BE2C (cell line): ENCODE measurements around the gene MAMDC2.

Experiments
- DNase-seq: peaks from one replicate; pipeline ENCODE4 v3.0.0-alpha.2; 2020
- H3K27me3 ChIP-seq: fragments of 250-450 bp; sonication (Bioruptor Pico); 2 replicates; pipeline ENCODE4 v1.5.1; 2020; ENCODE audit warnings: mild to moderate bottlenecking
- H3K36me3 ChIP-seq: fragments of 250-450 bp; sonication (Bioruptor Pico); 2 replicates; pipeline ENCODE4 v1.5.1; 2020; ENCODE audit warnings: mild to moderate bottlenecking
- H3K4me1 ChIP-seq: fragments of 250-450 bp; sonication (Bioruptor Pico); 2 replicates; pipeline ENCODE4 v1.5.1; 2020
- H3K4me3 ChIP-seq: 2 replicates; pipeline ENCODE4 v1.5.1; 2011; ENCODE audit warnings: low read depth, low read length
- H3K9me3 ChIP-seq: fragments of 250-450 bp; sonication (Bioruptor Pico); 2 replicates; pipeline ENCODE4 v1.5.1; 2020
- TF ChIP-seq, protein P1 (sequence below): IDR thresholded peaks from 2 replicates; pipeline ENCODE4 v1.5.1; 2012; ENCODE audit warnings: mild to moderate bottlenecking, low read depth, low read length

MAMDC2 gene

DNA sequence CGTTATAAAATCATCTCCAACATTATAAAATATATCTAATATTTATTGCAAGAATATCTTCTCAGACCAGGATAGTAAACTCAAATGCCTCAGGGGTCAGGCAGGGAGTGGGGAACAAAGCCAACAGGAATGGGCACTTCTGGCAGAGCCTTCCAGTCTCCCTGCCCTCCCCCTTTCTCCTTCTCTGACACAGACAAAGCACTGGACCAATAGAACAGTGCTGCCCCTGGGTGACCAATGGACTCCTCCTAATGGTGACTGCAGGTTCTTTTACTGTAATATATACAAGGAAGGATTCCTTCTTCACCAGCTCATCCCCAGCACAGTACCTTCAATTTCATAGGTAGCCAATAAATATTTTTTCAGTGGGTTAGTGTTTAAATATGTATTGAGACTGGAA, 31.1 kb upstream of the MAMDC2 start:
- H3K4me1 ChIP-seq, result no peaks in the 10 kb centered on the region

DNA sequence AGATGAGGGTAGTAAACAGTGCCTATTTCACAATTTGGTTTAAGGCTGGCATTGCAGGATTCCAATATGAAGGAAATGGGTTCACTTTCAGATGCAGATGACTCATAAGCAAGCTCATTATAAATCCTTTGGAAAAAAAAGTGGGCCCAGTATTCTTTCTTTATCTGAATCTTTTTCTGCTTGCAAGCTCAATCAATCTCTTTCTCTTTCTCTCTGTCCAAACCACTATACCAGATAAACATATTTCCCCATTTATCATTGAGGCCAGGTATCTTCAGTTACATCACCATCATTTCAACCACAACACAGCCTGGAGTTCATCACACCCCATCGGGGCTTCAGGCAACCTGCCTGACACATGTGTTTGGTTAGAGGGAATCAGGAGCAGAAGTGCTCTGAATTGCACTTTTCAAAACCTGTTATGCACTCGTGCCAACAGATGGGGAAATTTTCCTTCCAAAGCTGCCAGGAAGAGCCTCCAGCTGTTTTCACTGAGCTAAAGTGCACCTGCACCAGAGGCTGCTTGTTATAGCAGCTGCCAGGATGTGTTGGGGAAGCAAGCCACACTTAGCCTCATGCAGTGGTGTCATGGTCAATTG, 30.0 kb upstream of the MAMDC2 start:
- Histone ChIP-seq H3K27me3 (no peaks in the 10 kb centered on the region), H3K4me3 (no peak overlapping the region), H3K9me3 (no peaks in the 10 kb centered on the region), H3K4me1 (no peaks in the 10 kb centered on the region), H3K36me3 (no peaks in the 10 kb centered on the region)
- no peak for DNase-seq
- TF ChIP-seq, protein P1, sequence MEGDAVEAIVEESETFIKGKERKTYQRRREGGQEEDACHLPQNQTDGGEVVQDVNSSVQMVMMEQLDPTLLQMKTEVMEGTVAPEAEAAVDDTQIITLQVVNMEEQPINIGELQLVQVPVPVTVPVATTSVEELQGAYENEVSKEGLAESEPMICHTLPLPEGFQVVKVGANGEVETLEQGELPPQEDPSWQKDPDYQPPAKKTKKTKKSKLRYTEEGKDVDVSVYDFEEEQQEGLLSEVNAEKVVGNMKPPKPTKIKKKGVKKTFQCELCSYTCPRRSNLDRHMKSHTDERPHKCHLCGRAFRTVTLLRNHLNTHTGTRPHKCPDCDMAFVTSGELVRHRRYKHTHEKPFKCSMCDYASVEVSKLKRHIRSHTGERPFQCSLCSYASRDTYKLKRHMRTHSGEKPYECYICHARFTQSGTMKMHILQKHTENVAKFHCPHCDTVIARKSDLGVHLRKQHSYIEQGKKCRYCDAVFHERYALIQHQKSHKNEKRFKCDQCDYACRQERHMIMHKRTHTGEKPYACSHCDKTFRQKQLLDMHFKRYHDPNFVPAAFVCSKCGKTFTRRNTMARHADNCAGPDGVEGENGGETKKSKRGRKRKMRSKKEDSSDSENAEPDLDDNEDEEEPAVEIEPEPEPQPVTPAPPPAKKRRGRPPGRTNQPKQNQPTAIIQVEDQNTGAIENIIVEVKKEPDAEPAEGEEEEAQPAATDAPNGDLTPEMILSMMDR, result no peak

More for the DNA sequence above, 31.1 kb upstream of the MAMDC2 start:
- Histone ChIP-seq H3K9me3 (no peaks in the 10 kb centered on the region), H3K36me3 (no peaks in the 10 kb centered on the region), H3K27me3 (no peaks in the 10 kb centered on the region), H3K4me3 (no peak overlapping the region)
- no peak for DNase-seq
- TF ChIP-seq, protein P1, result no peak

DNA sequence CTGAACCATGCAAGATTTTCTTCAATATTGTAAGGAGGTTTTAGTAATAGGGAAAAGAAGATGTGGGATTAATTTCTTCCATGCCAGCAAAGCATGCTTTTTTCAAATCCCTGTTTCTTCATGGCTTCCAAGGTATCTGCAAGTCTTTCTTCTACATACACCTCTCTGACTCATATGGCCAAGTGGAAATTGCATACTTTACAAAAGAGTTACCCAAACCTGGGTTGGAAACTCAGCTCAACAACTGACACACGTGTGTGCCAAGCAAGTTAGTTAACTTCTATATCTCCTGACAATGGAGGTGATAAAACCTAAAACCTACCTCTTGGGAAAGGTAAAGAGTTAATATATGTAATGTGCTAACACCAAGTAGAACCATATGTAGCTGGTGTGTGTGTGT, 28.5 kb upstream of the MAMDC2 start:
- DNase-seq, result no peak
- H3K4me1 ChIP-seq, result no peaks in the 10 kb centered on the region
- TF ChIP-seq, protein P1, result no peak
- H3K4me3 ChIP-seq, result no peak overlapping the region
- no peaks in the 10 kb centered on the region for H3K9me3 ChIP-seq
- H3K36me3 ChIP-seq, result no peaks in the 10 kb centered on the region
- H3K27me3 ChIP-seq, result no peaks in the 10 kb centered on the region

DNA sequence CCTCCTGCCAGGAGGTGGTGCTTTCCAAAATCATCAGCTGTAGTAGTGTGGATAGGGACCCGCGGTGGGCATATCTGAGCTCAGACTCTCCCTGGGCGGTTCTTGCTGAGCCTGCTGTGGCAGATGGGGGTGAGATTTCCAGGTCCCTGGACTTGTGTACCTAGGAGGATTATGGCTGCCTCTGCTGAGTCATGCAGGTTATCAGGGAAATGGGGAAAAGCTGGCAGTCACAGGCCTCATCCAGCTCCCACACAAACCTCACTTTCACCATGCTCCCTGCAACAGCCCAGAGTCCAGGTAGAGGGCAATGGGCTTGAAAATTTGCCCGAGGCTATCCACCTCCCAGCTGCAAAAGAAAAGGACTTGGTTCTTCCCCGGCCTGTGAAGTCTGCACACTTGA, 23.4 kb upstream of the MAMDC2 start:
- H3K4me3 ChIP-seq, result no peak overlapping the region
- H3K9me3 ChIP-seq, result no peaks in the 10 kb centered on the region
- TF ChIP-seq, protein P1, result no peak
- no peaks in the 10 kb centered on the region for H3K27me3 ChIP-seq
- no peaks in the 10 kb centered on the region for H3K4me1 ChIP-seq
- no peaks in the 10 kb centered on the region for H3K36me3 ChIP-seq
- no peak for DNase-seq

DNA sequence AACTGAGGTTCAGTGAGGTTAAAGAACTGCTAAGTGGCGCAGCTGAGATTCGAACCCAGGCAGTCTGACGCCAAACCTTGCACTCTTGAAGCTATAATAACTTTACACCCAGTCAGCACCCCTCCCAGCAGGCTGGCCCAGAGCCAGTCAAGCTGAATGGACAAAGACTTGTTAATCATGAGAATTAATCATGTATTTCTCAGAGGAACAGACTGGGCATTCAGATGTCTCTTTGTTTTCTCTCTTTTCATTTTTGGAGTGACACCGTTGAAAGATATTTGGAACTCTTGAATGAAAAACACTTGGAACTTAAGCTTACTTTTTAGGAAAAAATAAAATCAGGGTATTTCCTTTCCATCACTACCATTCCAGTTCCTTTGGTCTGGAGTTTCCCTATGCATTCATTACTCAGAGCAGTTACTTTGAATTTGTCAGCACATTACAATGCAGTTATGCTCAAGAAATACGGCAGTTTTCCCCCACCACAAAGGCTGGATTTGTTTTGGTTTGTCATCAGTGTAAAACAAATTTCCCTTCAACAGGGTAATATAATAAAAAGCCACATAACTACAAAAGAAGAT, 22.6 kb upstream of the MAMDC2 start:
- no peaks in the 10 kb centered on the region for H3K36me3 ChIP-seq
- no peaks in the 10 kb centered on the region for H3K27me3 ChIP-seq
- TF ChIP-seq, protein P1, result no peak
- no peaks in the 10 kb centered on the region for H3K9me3 ChIP-seq
- no peak overlapping the region for H3K4me3 ChIP-seq
- no peak for DNase-seq
- H3K4me1 ChIP-seq, result no peaks in the 10 kb centered on the region

DNA sequence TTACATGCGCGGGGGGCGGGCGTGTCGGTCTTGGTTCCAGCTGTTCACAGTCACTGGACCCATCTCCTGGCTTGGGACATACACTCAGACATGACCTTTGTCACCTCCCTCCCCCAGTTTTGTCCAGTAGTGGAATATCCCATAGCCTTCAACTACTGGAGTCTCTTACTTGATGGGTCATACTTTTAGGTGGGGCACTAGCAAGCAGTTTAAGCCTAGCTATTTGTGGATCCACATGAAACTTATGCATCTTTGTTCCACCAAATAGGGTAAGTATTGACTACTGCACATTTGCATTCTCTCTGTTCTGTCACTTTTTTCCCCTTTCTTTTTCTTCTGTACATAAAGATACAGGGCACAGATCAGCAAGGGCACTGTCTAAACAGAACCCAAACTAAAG, 15.4 kb upstream of the MAMDC2 start:
- Histone ChIP-seq H3K36me3 (no peaks in the 10 kb centered on the region), H3K27me3 (peaks cover 4% of the 10 kb centered on the region), H3K4me3 (no peak overlapping the region), H3K9me3 (no peaks in the 10 kb centered on the region), H3K4me1 (no peaks in the 10 kb centered on the region)
- TF ChIP-seq, protein P1, result no peak
- no peak for DNase-seq
